HG03520 (cell line): ENCODE data around the gene DARS1.

Experiments
- ATAC-seq: cut with Tn5 transposase; IDR thresholded peaks from one replicate; pipeline ENCODE4 v1.9.1; 2021; ENCODE audit warnings: mild to moderate bottlenecking, moderate library complexity; ENCODE audit not compliant: unreplicated experiment

DARS1 gene

GRCh38 chr2:135948141-135948540 lies 37.3 kb downstream of the DARS1 start:
- no peak for ATAC-seq

- ATAC-seq: no peak
Measured at GRCh38 chr2:135947483-135947882, 37.9 kb downstream of the DARS1 start.

GRCh38 chr2:135945526-135945925 lies 39.9 kb downstream of the DARS1 start:
- no peak for ATAC-seq

GRCh38 chr2:135944625-135945024 lies 40.8 kb downstream of the DARS1 start:
- ATAC-seq: no peak

- no peak for ATAC-seq
Measured at GRCh38 chr2:135942936-135943688, 42.3 kb downstream of the DARS1 start.

- no peak for ATAC-seq
Measured at GRCh38 chr2:135936524-135936923, 48.9 kb downstream of the DARS1 start.

- ATAC-seq: no peak
Measured at GRCh38 chr2:135935914-135936313, 49.5 kb downstream of the DARS1 start.

GRCh38 chr2:135931776-135932443 lies 53.5 kb downstream of the DARS1 start:
- ATAC-seq: peak; percentile 81

- ATAC-seq: no peak
Measured at GRCh38 chr2:135926605-135927004, 58.8 kb downstream of the DARS1 start.

- ATAC-seq: no peak
Measured at GRCh38 chr2:135925571-135925970, 59.9 kb downstream of the DARS1 start.

- no peak for ATAC-seq
Measured at GRCh38 chr2:135916207-135916606, 69.2 kb downstream of the DARS1 start.

GRCh38 chr2:135914485-135914884 lies 70.9 kb downstream of the DARS1 start:
- no peak for ATAC-seq

- no peak for ATAC-seq
Measured at GRCh38 chr2:135913727-135914365, 71.6 kb downstream of the DARS1 start.

GRCh38 chr2:135909976-135910375 lies 75.5 kb downstream of the DARS1 start:
- no peak for ATAC-seq

GRCh38 chr2:135905679-135906078 lies 79.7 kb downstream of the DARS1 start:
- ATAC-seq: no peak

GRCh38 chr2:135904341-135904989 lies 81.0 kb downstream of the DARS1 start:
- ATAC-seq: no peak

GRCh38 chr2:135903650-135904049 lies 81.8 kb downstream of the DARS1 start:
- no peak for ATAC-seq

GRCh38 chr2:135899567-135899966 lies 85.9 kb downstream of the DARS1 start:
- ATAC-seq: no peak

GRCh38 chr2:135898234-135898786 lies 87.1 kb downstream of the DARS1 start:
- no peak for ATAC-seq

- no peak for ATAC-seq
Measured at GRCh38 chr2:135894930-135895329, 90.5 kb downstream of the DARS1 start.

- ATAC-seq: no peak
Measured at GRCh38 chr2:135893374-135893794, 92.0 kb downstream of the DARS1 start.
